K562 (cell line): ENCODE measurements around the gene CDC42EP2. TPM values are rescaled to one million over a fixed set of nuclear protein-coding genes. Genes with fewer than 3 reads are reported as not detected.

Experiments
- ATF1 ChIP-seq, 2 experiments: fragments of 450-650 bp in 1 of 2; IDR thresholded peaks; 2 replicates each; pipeline ENCODE4 v1.6.1; 2016; ENCODE audit warnings: missing compliant biosample characterization in 1 of 2, missing genetic modification characterization in 1 of 2
- ATF7 ChIP-seq: fragments of 450-650 bp; IDR thresholded peaks from 2 replicates; pipeline ENCODE4 v1.7.1; 2014; ENCODE audit warnings: mild to moderate bottlenecking, moderate library complexity
- CBFA2T2 ChIP-seq: fragments of 450-650 bp; conservative IDR thresholded peaks from 2 replicates; pipeline ENCODE4 v1.6.1; 2017; ENCODE audit warnings: mild to moderate bottlenecking
- DMBX1 ChIP-seq: fragments of 250-450 bp; sonication (Bioruptor Pico); IDR thresholded peaks from 2 replicates; pipeline ENCODE4 v1.8.0; 2022; ENCODE audit warnings: inconsistent platforms, mild to moderate bottlenecking, moderate library complexity, borderline replicate concordance
- HCFC1 ChIP-seq: IDR thresholded peaks from 2 replicates; pipeline ENCODE4 v1.6.1; 2012; ENCODE audit warnings: low read depth, low read length, improper control_type of control experiment
- HIVEP1 ChIP-seq: fragments of 250-450 bp; sonication (Bioruptor Pico); IDR thresholded peaks from 2 replicates; pipeline ENCODE4 v1.4.0; 2020; ENCODE audit warnings: mild to moderate bottlenecking
- MAZ ChIP-seq, 2 experiments: fragments of 450-650 bp in 1 of 2; sonication (generic) in 1 of 2; formaldehyde crosslinking; IDR thresholded peaks in 1 of 2; conservative IDR thresholded peaks in 1 of 2; 2 replicates each; pipeline versions ENCODE4 v1.4.0 to v1.5.0; 2020; ENCODE audit warnings: mild to moderate bottlenecking in 1 of 2, missing genetic modification reagents in 1 of 2
- MCM7 ChIP-seq, 2 experiments: fragments of 450-650 bp; IDR thresholded peaks; 2 replicates each; pipeline ENCODE4 v1.6.1; 2016 to 2018
- MTF1 ChIP-seq: fragments of 250-450 bp; sonication (Bioruptor Pico); IDR thresholded peaks from 2 replicates; pipeline ENCODE4 v1.9.0; 2021; ENCODE audit warnings: moderate library complexity, mild to moderate bottlenecking, inconsistent platforms, borderline replicate concordance
- NBN ChIP-seq: fragments of 450-650 bp; IDR thresholded peaks from 2 replicates; pipeline ENCODE4 v1.6.1; 2016; ENCODE audit warnings: low read depth, mild to moderate bottlenecking
- NR2C2 ChIP-seq, 2 experiments: fragments of 200-800 bp in 1 of 2; sonication (Bioruptor generic) in 1 of 2; sonication (generic) in 1 of 2; formaldehyde crosslinking in 1 of 2; IDR thresholded peaks; 2 replicates each; pipeline versions ENCODE4 v1.6.1 to v1.8.0; 2016 to 2022; ENCODE audit warnings: mild to moderate bottlenecking in 1 of 2, missing compliant biosample characterization in 1 of 2, missing genetic modification characterization in 1 of 2, missing genetic modification reagents in 1 of 2
- PHTF2 ChIP-seq: fragments of 250-450 bp; sonication (Bioruptor Pico); IDR thresholded peaks from 2 replicates; pipeline ENCODE4 v1.5.0; 2021; ENCODE audit warnings: mild to moderate bottlenecking
- SIN3B ChIP-seq: fragments of 450-650 bp; IDR thresholded peaks from 2 replicates; pipeline ENCODE4 v1.6.1; 2017; ENCODE audit warnings: low read depth, mild to moderate bottlenecking, moderate library complexity
- SMARCA5 ChIP-seq: fragments of 450-650 bp; IDR thresholded peaks from 2 replicates; pipeline ENCODE4 v1.6.1; 2016
- SP1 ChIP-seq: sonication (generic); formaldehyde crosslinking; IDR thresholded peaks from 2 replicates; pipeline ENCODE4 v1.8.1; 2022; ENCODE audit warnings: mild to moderate bottlenecking, missing genetic modification reagents
- SRF ChIP-seq, 2 experiments: fragments of 250-450, 450-650 bp in 1 of 2; sonication (Bioruptor Pico) in 1 of 2; sonication (generic) in 1 of 2; formaldehyde crosslinking; IDR thresholded peaks; 2 replicates each; pipeline versions ENCODE4 v1.5.0 to v1.5.1; 2020 to 2022; ENCODE audit warnings: mild to moderate bottlenecking in 1 of 2, missing genetic modification reagents in 1 of 2
- TCFL5 ChIP-seq: fragments of 250-450 bp; sonication (Bioruptor Pico); conservative IDR thresholded peaks from 2 replicates; pipeline ENCODE4 v1.6.1; 2021; ENCODE audit warnings: mild to moderate bottlenecking, moderate library complexity, matching md5 sums
- ZNF134 ChIP-seq: fragments of 250-450 bp; sonication (Bioruptor Pico); conservative IDR thresholded peaks from 2 replicates; pipeline ENCODE4 v1.4.0; 2020
- ZNF41 ChIP-seq: fragments of 250-450 bp; sonication (Bioruptor Pico); conservative IDR thresholded peaks from 2 replicates; pipeline ENCODE4 v1.4.0; 2020; ENCODE audit warnings: mild to moderate bottlenecking
- polyA plus RNA-seq, 8 experiments: library from polyadenylated mRNA; depleted of rRNA in 4 of 8; stranded (reverse) in 5 of 8; unstranded in 3 of 8; fragments of >200 nt; fragmentation: Nextera tagmentation in 2 of 8; fragmentation: Illumina TruSeq in 1 of 8; extraction: Ambion mirVana in 2 of 8; extraction: Trizol in 1 of 8; gene quantifications; 2 replicates each; pipeline versions ENCODE4 v1.2.1 to v1.2.3, GENCODE V29; 2011 to 2014; ENCODE audit warnings: inconsistent platforms in 1 of 8, missing spikeins in 1 of 8
- total RNA-seq, 7 experiments: library from RNA; depleted of rRNA in 6 of 7; stranded (reverse); fragments of >200 nt in 6 of 7; fragmentation: Illumina TruSeq in 2 of 7; extraction: Trizol in 2 of 7; gene quantifications; 2 replicates each; pipeline versions ENCODE4 v1.2.1 to v1.2.3, GENCODE V29; 2011 to 2021; ENCODE audit warnings: low replicate concordance in 1 of 7
- TF ChIP-seq, protein P1 (sequence below): fragments of 450-650 bp; formaldehyde crosslinking; IDR thresholded peaks from 2 replicates; pipeline ENCODE4 v1.4.0; 2020; ENCODE audit warnings: mild to moderate bottlenecking, moderate library complexity
- TF ChIP-seq, protein P2 (sequence below): IDR thresholded peaks from 3 replicates; pipeline ENCODE4 v1.6.1; 2011; ENCODE audit warnings: borderline replicate concordance, mild to moderate bottlenecking, moderate library complexity; ENCODE audit not compliant: insufficient read length; ENCODE audit errors: extremely low read depth

The CDC42EP2 gene
- total and polyA plus RNA-seq, 9 of the 15 experiments (the other 6 are each of a cell fraction or from before 2014, with no cell fraction given): 0.27 to 3.5 (median 0.83) TPM; not detected in 1

DNA sequence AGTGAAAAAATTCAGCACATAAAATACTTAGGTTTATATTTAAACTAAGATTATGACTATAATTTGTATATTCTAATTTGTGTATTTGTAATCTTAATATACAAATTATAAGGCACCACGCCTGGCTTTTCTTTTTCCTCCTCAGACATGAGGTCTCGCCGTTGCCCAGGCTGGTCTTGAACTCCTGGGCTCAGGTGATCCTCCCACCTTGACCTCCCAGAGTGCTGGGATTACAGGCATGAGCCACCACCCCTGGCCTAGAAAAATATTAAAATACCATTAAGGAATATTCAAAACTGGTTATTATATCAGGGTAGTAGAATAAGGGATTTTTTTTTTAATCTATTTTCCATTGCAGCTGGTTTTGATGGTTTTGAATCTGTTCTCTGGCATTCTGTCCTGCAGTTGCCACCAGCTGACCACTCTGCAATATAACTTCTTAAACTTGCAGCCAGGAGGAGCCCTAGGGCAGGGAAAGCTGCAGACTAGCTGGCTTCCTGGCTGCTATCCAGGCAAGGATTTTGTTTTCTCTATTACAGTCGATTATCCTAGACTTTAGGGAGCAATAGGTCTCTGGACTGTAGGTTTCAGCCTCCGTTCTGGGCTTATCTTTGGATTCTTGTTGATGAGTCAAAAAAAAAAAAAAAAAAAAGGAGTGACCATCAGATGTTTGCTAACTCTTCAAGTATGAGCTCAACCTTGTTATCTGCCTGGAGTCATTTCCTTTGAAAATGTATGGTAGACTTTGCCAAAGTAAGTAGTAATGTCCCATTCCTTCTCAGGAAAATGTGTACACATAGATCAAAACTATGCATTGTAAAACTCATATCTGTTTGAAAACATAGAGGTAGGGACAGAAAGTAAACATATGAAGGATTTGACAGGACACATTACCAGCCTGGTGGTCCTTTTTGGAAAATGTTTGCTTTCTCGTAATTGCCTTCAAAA lies 39.7 kb upstream of the CDC42EP2 start (continued):
- TF ChIP-seq SIN3B (0 out of 2 replicates have a peak, but pooled peaks have one; percentile 26), ZNF134 (CRISPR knock-in tag) (no peak), HIVEP1 (CRISPR knock-in tag) (no peak), MTF1 (CRISPR knock-in tag) (no peak), SP1 (CRISPR knock-in tag) (peak; percentile 71), ATF1 (CRISPR knock-in tag; IDR thresholded peaks at IDR 0.05) (no peak), ATF1 (tag; IDR thresholded peaks at IDR 0.05) (peak; percentile 52), SMARCA5 (no peak), MAZ (CRISPR knock-in tag; conservative IDR thresholded peaks at IDR 0.05 in 1 of 2, IDR thresholded peaks at IDR 0.05 in 1 of 2) (peak in 1 of 2 experiments; percentile 49; a peak in 2 of 4 replicates), CBFA2T2 (peak; percentile 53), DMBX1 (0 out of 2 replicates have a peak, but pooled peaks have one; percentile 28), SRF (CRISPR knock-in tag; IDR thresholded peaks at IDR 0.05) (peak in 1 of 2 experiments; percentile 41; a peak in 1 of 4 replicates), NBN (peak; percentile 59; the same call in 1 of the 2 replicates), ZNF41 (CRISPR knock-in tag) (no peak), PHTF2 (no peak), ATF7 (peak; percentile 83), HCFC1 (no peak), TCFL5 (CRISPR knock-in tag) (no peak), NR2C2 (CRISPR knock-in tag; IDR thresholded peaks at IDR 0.05) (no peak), NR2C2 (tag; IDR thresholded peaks at IDR 0.05) (peak; percentile 52; the same call in 1 of the 2 replicates), MCM7 (IDR thresholded peaks at IDR 0.05) (no peak)
- TF ChIP-seq, protein P1, sequence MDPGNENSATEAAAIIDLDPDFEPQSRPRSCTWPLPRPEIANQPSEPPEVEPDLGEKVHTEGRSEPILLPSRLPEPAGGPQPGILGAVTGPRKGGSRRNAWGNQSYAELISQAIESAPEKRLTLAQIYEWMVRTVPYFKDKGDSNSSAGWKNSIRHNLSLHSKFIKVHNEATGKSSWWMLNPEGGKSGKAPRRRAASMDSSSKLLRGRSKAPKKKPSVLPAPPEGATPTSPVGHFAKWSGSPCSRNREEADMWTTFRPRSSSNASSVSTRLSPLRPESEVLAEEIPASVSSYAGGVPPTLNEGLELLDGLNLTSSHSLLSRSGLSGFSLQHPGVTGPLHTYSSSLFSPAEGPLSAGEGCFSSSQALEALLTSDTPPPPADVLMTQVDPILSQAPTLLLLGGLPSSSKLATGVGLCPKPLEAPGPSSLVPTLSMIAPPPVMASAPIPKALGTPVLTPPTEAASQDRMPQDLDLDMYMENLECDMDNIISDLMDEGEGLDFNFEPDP (CRISPR knock-in tag): no peak
- TF ChIP-seq, protein P2, sequence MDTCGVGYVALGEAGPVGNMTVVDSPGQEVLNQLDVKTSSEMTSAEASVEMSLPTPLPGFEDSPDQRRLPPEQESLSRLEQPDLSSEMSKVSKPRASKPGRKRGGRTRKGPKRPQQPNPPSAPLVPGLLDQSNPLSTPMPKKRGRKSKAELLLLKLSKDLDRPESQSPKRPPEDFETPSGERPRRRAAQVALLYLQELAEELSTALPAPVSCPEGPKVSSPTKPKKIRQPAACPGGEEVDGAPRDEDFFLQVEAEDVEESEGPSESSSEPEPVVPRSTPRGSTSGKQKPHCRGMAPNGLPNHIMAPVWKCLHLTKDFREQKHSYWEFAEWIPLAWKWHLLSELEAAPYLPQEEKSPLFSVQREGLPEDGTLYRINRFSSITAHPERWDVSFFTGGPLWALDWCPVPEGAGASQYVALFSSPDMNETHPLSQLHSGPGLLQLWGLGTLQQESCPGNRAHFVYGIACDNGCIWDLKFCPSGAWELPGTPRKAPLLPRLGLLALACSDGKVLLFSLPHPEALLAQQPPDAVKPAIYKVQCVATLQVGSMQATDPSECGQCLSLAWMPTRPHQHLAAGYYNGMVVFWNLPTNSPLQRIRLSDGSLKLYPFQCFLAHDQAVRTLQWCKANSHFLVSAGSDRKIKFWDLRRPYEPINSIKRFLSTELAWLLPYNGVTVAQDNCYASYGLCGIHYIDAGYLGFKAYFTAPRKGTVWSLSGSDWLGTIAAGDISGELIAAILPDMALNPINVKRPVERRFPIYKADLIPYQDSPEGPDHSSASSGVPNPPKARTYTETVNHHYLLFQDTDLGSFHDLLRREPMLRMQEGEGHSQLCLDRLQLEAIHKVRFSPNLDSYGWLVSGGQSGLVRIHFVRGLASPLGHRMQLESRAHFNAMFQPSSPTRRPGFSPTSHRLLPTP: no peak
